Thoracic aorta (tissue), 2 donors: ENCODE results near the gene ANKRD23. TPM values are rescaled to one million over a fixed set of nuclear protein-coding genes. Genes with fewer than 3 reads are reported as not detected.

Experiments used
- ATAC-seq: fragments of 150-250 bp; one replicate; pipeline ENCODE4 v1.8.0; 2017; ENCODE audit warnings: low read depth; ENCODE audit not compliant: insufficient number of reproducible peaks, low FRiP score
- DNase-seq: peaks from one replicate; pipeline ENCODE4 v3.0.0-alpha.2; 2020; ENCODE audit warnings: low spot score
- H3K27ac ChIP-seq, 2 donors: fragments of 200-600 bp; sonication (generic); 1 replicate in 1 of 2; 2 replicates in 1 of 2; pipeline ENCODE4 v1.5.1; 2016; ENCODE audit warnings: mild to moderate bottlenecking in 2 of 2, moderate library complexity in 2 of 2
- H3K27me3 ChIP-seq: fragments of 200-600 bp; sonication (generic); replicated peaks from 2 replicates; pipeline ENCODE4 v1.6.0; 2016; ENCODE audit warnings: mild to moderate bottlenecking; ENCODE audit not compliant: insufficient read depth
- H3K36me3 ChIP-seq: fragments of 200-600 bp; sonication (generic); one replicate; pipeline ENCODE4 v1.5.1; 2016
- H3K4me1 ChIP-seq, 2 donors: fragments of 200-600 bp; sonication (generic); 1 replicate in 1 of 2; 2 replicates in 1 of 2; pipeline versions ENCODE4 v1.5.1 to v1.6.0; 2016; ENCODE audit warnings: low read depth in 2 of 2, mild to moderate bottlenecking in 1 of 2; ENCODE audit not compliant: control insufficient read depth in 1 of 2
- H3K4me3 ChIP-seq: fragments of 200-600 bp; sonication (generic); 2 replicates; pipeline ENCODE4 v1.5.1; 2016; ENCODE audit warnings: mild to moderate bottlenecking
- H3K9me3 ChIP-seq: fragments of 200-600 bp; sonication (generic); 2 replicates; pipeline ENCODE4 v1.5.1; 2016
- CTCF ChIP-seq: fragments of 200-600 bp; sonication (generic); IDR thresholded peaks from one replicate; pipeline ENCODE4 v1.5.1; 2019; ENCODE audit warnings: antibody characterized with exemption
- total RNA-seq, 2 donors: library from RNA; depleted of rRNA; stranded (reverse); fragments of >200 nt; gene quantifications; one replicate each; pipeline versions ENCODE4 v1.1.0 to v1.2.3, GENCODE V29; 2016

Gene ANKRD23
- total RNA-seq, 2 donors from 2014 or later = 6.0 to 8.4 TPM

GRCh38 chr2:96801786-96802595 is 41.8 kb downstream of the ANKRD23 start:
- Histone ChIP-seq H3K27ac (no peak overlapping the region), H3K36me3 (peaks cover 13% of the 10 kb centered on the region), H3K4me1 (peaks cover 3 to 7% of the 10 kb centered on the region in 2 donors), H3K9me3 (no peaks in the 10 kb centered on the region), H3K27me3 (no peaks in the 10 kb centered on the region), H3K4me3 (no peak overlapping the region)
- no peak for ATAC-seq
- TF ChIP-seq CTCF = no peak
- no peak for DNase-seq

- DNase-seq (peak; percentile 33), ATAC-seq (peak; percentile 48)
- H3K36me3 ChIP-seq = peaks cover 13% of the 10 kb centered on the region
- no peaks in the 10 kb centered on the region for H3K27me3 ChIP-seq
- H3K9me3 ChIP-seq = no peaks in the 10 kb centered on the region
- H3K4me1 ChIP-seq = peaks cover 3 to 7% of the 10 kb centered on the region in 2 donors
- H3K4me3 ChIP-seq = no peak overlapping the region
- TF ChIP-seq CTCF = peak; percentile 85
- H3K27ac ChIP-seq = no peak overlapping the region
Observed at GRCh38 chr2:96801005-96801785, 42.6 kb downstream of the ANKRD23 start.

GRCh38 chr2:96800061-96801004 is 43.5 kb downstream of the ANKRD23 start:
- no peak overlapping the region for H3K27ac ChIP-seq
- ATAC-seq = peak; percentile 7

GRCh38 chr2:96799623-96799935 is 44.2 kb downstream of the ANKRD23 start:
- no peak for TF ChIP-seq CTCF
- Histone ChIP-seq H3K9me3 (no peaks in the 10 kb centered on the region), H3K4me1 (peaks cover 3 to 7% of the 10 kb centered on the region in 2 donors), H3K27me3 (no peaks in the 10 kb centered on the region), H3K36me3 (peaks cover 13% of the 10 kb centered on the region), H3K27ac (no peak overlapping the region), H3K4me3 (no peak overlapping the region)
- ATAC-seq (no peak), DNase-seq (no peak)

More at GRCh38 chr2:96800061-96801004, 43.5 kb downstream of the ANKRD23 start:
- Histone ChIP-seq H3K36me3 (peaks cover 13% of the 10 kb centered on the region), H3K27me3 (no peaks in the 10 kb centered on the region), H3K9me3 (no peaks in the 10 kb centered on the region), H3K4me1 (peaks cover 3 to 7% of the 10 kb centered on the region in 2 donors), H3K4me3 (no peak overlapping the region)
- no peak for DNase-seq
- TF ChIP-seq CTCF = no peak
